ENCODE measurements around the gene ZCCHC24. TPM values are rescaled to one million over a fixed set of nuclear protein-coding genes. Genes with fewer than 3 reads are reported as not detected.

Gene ZCCHC24
- total RNA-seq, 1 donor from 2014 or later: 57.0 TPM

DNA sequence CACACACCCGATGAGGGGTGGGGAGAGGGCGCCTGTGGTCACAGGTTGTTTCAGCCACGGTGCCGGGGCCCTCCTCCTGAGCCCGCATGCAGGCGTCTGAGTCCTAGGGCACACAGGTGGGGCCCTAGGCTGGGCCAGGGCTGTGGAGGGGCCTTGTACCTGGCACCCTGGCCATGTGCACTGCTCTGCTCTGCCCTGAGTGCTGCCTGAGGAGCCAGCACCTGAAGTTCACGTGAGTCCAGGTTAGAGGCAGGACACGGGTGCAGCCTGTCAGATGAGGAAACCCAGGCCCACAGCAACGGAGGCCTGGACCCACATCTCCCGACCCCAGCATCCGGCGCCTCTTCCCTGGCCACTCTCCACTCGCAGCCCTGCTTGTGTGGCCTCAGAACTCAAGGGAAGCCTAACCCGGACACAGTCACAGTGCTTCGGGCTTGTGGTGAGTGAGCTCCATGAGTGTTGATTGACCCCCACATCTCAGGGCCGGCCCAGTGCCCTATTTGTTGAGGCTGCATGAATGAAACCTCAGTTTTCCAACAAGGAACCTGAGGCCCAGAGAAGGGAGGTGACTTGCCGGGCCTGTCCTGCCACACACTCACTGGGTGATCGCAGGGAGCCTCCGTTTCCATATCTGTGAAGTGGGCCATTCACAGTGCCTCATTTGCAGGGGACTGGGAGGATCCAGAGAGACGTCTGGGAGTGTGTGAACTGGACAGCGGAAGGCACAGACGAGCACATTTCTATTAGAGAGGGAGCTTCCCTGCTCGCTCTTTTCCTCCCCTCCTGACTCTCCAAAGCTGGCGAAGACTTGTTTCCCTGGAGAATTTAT lies 58.6 kb downstream of the ZCCHC24 start:
- Histone ChIP-seq H3K4me3 (no peak overlapping the region), H3K9me3 (no peaks in the 10 kb centered on the region), H3K27me3 (no peaks in the 10 kb centered on the region), H3K27ac (peak overlapping the region; percentile 68), H3K4me1 (peaks cover 32% of the 10 kb centered on the region), H3K36me3 (peaks cover 0 to 17% of the 10 kb centered on the region in 2 donors)
- intact Hi-C loops (cut with DNase I): no loop called here
- TF ChIP-seq, protein P1, sequence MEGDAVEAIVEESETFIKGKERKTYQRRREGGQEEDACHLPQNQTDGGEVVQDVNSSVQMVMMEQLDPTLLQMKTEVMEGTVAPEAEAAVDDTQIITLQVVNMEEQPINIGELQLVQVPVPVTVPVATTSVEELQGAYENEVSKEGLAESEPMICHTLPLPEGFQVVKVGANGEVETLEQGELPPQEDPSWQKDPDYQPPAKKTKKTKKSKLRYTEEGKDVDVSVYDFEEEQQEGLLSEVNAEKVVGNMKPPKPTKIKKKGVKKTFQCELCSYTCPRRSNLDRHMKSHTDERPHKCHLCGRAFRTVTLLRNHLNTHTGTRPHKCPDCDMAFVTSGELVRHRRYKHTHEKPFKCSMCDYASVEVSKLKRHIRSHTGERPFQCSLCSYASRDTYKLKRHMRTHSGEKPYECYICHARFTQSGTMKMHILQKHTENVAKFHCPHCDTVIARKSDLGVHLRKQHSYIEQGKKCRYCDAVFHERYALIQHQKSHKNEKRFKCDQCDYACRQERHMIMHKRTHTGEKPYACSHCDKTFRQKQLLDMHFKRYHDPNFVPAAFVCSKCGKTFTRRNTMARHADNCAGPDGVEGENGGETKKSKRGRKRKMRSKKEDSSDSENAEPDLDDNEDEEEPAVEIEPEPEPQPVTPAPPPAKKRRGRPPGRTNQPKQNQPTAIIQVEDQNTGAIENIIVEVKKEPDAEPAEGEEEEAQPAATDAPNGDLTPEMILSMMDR (IDR thresholded peaks at IDR 0.05): no peak
- TF ChIP-seq POLR2AphosphoS5 (IDR thresholded peaks at IDR 0.05; ENCODE audit: insufficient read depth in 1 of 2, low read depth in 1 of 2) (no peak), POLR2A (IDR thresholded peaks at IDR 0.05) (no peak)
- DNase-seq (ENCODE audit: extremely low spot score in 2 of 2): peak; percentile 83 to 88

- peak; percentile 81 to 90 for DNase-seq (ENCODE audit: extremely low spot score in 2 of 2)
- H3K27ac ChIP-seq: no peak overlapping the region
These were observed 59.5 kb downstream of the ZCCHC24 start for GRCh38 chr10:79385804-79386531.

DNA sequence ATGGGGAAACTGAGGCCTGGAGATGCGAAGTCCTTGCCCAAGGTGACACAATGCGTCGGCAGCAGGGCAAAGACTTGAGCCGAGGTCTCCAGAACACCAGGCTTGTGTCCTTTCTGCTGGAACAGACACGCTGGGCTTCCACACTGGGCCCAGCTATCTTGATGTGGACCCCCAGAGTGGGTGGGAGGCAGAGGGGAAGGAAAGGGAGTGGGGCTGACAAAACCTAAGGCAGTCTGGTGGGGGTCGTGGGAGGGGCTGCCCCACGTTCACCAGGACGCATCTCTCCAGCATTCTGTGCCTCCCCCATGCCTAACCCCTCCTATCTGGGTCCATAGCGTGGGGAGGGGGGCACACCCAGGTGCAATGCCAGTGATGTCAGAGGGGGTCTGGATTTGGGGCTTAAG lies 60.0 kb downstream of the ZCCHC24 start:
- Histone ChIP-seq H3K27ac (no peak overlapping the region), H3K36me3 (peaks cover 0 to 17% of the 10 kb centered on the region in 2 donors), H3K9me3 (no peaks in the 10 kb centered on the region), H3K4me3 (no peak overlapping the region), H3K4me1 (peaks cover 32% of the 10 kb centered on the region), H3K27me3 (no peaks in the 10 kb centered on the region)
- TF ChIP-seq, protein P1 (IDR thresholded peaks at IDR 0.05): no peak
- no peak for TF ChIP-seq POLR2A (IDR thresholded peaks at IDR 0.05)
- DNase-seq (ENCODE audit: extremely low spot score in 2 of 2): peak in 1 of 2 donors; percentile 80
- intact Hi-C loops (cut with DNase I): no loop called here

More at GRCh38 chr10:79385804-79386531, 59.5 kb downstream of the ZCCHC24 start:
- no peaks in the 10 kb centered on the region for H3K27me3 ChIP-seq
- no peaks in the 10 kb centered on the region for H3K9me3 ChIP-seq
- intact Hi-C loops (cut with DNase I): no loop called here
- peaks cover 32% of the 10 kb centered on the region for H3K4me1 ChIP-seq
- H3K4me3 ChIP-seq: no peak overlapping the region
- TF ChIP-seq, protein P1 (IDR thresholded peaks at IDR 0.05): no peak
- TF ChIP-seq POLR2AphosphoS5 (IDR thresholded peaks at IDR 0.05; ENCODE audit: insufficient read depth in 1 of 2, low read depth in 1 of 2) (no peak), POLR2A (IDR thresholded peaks at IDR 0.05) (no peak)
- H3K36me3 ChIP-seq: peaks cover 0 to 17% of the 10 kb centered on the region in 2 donors

- Histone ChIP-seq H3K9me3 (no peaks in the 10 kb centered on the region), H3K4me1 (peaks cover 35% of the 10 kb centered on the region), H3K27me3 (no peaks in the 10 kb centered on the region), H3K27ac (no peak overlapping the region), H3K4me3 (no peak overlapping the region), H3K36me3 (peaks cover 0 to 17% of the 10 kb centered on the region in 2 donors)
- TF ChIP-seq, protein P1 (IDR thresholded peaks at IDR 0.05): no peak
- TF ChIP-seq POLR2AphosphoS5 (IDR thresholded peaks at IDR 0.05; ENCODE audit: insufficient read depth in 1 of 2, low read depth in 1 of 2) (no peak), POLR2A (IDR thresholded peaks at IDR 0.05) (no peak)
- peak in 1 of 2 donors; percentile 40 for DNase-seq (ENCODE audit: extremely low spot score in 2 of 2)
- intact Hi-C loops (cut with DNase I): no loop called here
These were observed 60.5 kb downstream of the ZCCHC24 start for GRCh38 chr10:79384773-79385391.
